Neural progenitor cell (in vitro differentiated cells): ENCODE measurements around the gene NDNF. TPM values are rescaled to one million over a fixed set of nuclear protein-coding genes. Genes with fewer than 3 reads are reported as not detected.

ENCODE experiments used
- DNase-seq: peaks from one replicate; pipeline ENCODE4 v3.0.0-alpha.2; 2016; ENCODE audit warnings: low spot score
- H2AFZ ChIP-seq: fragments of 200-600 bp; sonication (generic); replicated peaks from 2 replicates; pipeline ENCODE4 v1.6.1; 2016; ENCODE audit warnings: antibody characterized with exemption
- H3F3A ChIP-seq: fragments of 200-600 bp; sonication (generic); 2 replicates; pipeline ENCODE4 v1.6.1; 2016; ENCODE audit warnings: antibody characterized with exemption, low read depth
- H3K27ac ChIP-seq: fragments of 200-600 bp; sonication (generic); 2 replicates; pipeline ENCODE4 v1.5.1; 2016; ENCODE audit warnings: mild to moderate bottlenecking
- H3K27me3 ChIP-seq: fragments of 200-600 bp; sonication (generic); 2 replicates; pipeline ENCODE4 v1.6.1; 2016; ENCODE audit warnings: mild to moderate bottlenecking, moderate library complexity
- H3K36me3 ChIP-seq: fragments of 200-600 bp; sonication (generic); 2 replicates; pipeline ENCODE4 v1.5.1; 2016
- H3K4me1 ChIP-seq: fragments of 200-600 bp; sonication (generic); 2 replicates; pipeline ENCODE4 v1.6.1; 2016; ENCODE audit warnings: mixed run types
- H3K4me2 ChIP-seq: fragments of 200-600 bp; sonication (generic); 2 replicates; pipeline ENCODE4 v1.6.1; 2016
- H3K4me3 ChIP-seq: fragments of 200-600 bp; sonication (generic); 2 replicates; pipeline ENCODE4 v1.5.1; 2016
- H3K79me2 ChIP-seq: fragments of 200-600 bp; sonication (generic); 2 replicates; pipeline ENCODE4 v1.6.1; 2016; ENCODE audit warnings: low read depth
- H3K9ac ChIP-seq: fragments of 200-600 bp; sonication (generic); 2 replicates; pipeline ENCODE4 v1.6.1; 2016
- H3K9me3 ChIP-seq: fragments of 200-600 bp; sonication (generic); 2 replicates; pipeline ENCODE4 v1.5.1; 2016; ENCODE audit warnings: low read depth
- H4K20me1 ChIP-seq: fragments of 200-600 bp; sonication (generic); 2 replicates; pipeline ENCODE4 v1.6.1; 2016; ENCODE audit warnings: low read depth
- H3K27ac Mint-ChIP-seq: 3 replicates; pipeline ENCODE4 v1.8.0; 2021; ENCODE audit warnings: mixed read lengths
- H3K27me3 Mint-ChIP-seq: 2 replicates; pipeline ENCODE4 v1.8.0; 2022; ENCODE audit warnings: low read depth, mild to moderate bottlenecking, inconsistent platforms, moderate library complexity, mixed read lengths; ENCODE audit not compliant: insufficient read depth
- H3K36me3 Mint-ChIP-seq: 3 replicates; pipeline ENCODE4 v1.8.0; 2021; ENCODE audit warnings: mixed read lengths
- H3K4me1 Mint-ChIP-seq: 3 replicates; pipeline ENCODE4 v1.8.0; 2021; ENCODE audit warnings: mixed read lengths
- H3K4me3 Mint-ChIP-seq: 3 replicates; pipeline ENCODE4 v1.8.0; 2021; ENCODE audit warnings: mild to moderate bottlenecking, moderate library complexity, mixed read lengths
- H3K9me3 Mint-ChIP-seq: 3 replicates; pipeline ENCODE4 v1.8.0; 2020; ENCODE audit warnings: mixed read lengths
- CTCF ChIP-seq: fragments of 200-600 bp; sonication (generic); IDR thresholded peaks from 2 replicates; pipeline ENCODE4 v1.5.1; 2017; ENCODE audit warnings: antibody characterized with exemption, mild to moderate bottlenecking
- EZH2 ChIP-seq: fragments of 200-600 bp; sonication (generic); IDR thresholded peaks from 2 replicates; pipeline ENCODE4 v1.6.1; 2017; ENCODE audit warnings: antibody characterized with exemption, mild to moderate bottlenecking, moderate library complexity
- EZH2phosphoT487 ChIP-seq: fragments of 200-600 bp; sonication (generic); IDR thresholded peaks from 2 replicates; pipeline ENCODE4 v1.6.1; 2017; ENCODE audit warnings: antibody characterized with exemption
- total RNA-seq: library from RNA; depleted of rRNA; stranded (reverse); fragments of >200 nt; gene quantifications from 2 replicates; pipeline ENCODE4 v1.2.3, GENCODE V29; 2015; ENCODE audit warnings: low replicate concordance

Gene NDNF
- total RNA-seq, 1 donor from 2014 or later: 4.0 TPM

- Histone ChIP-seq H3K27me3 (no peaks in the 10 kb centered on the region), H3K9ac (no peak overlapping the region), H3K9me3 (no peaks in the 10 kb centered on the region), H3F3A (no peaks in the 10 kb centered on the region), H4K20me1 (no peaks in the 10 kb centered on the region), H2AFZ (no peak overlapping the region), H3K27ac (no peak overlapping the region), H3K4me3 (no peak overlapping the region), H3K79me2 (no peaks in the 10 kb centered on the region), H3K36me3 (no peaks in the 10 kb centered on the region), H3K4me1 (peaks cover 5% of the 10 kb centered on the region), H3K4me2 (no peak overlapping the region)
- no peaks in the 10 kb centered on the region for H3K4me1 Mint-ChIP-seq
- no peak overlapping the region for H3K27ac Mint-ChIP-seq
- H3K27me3 Mint-ChIP-seq: peaks cover 2% of the 10 kb centered on the region
- H3K36me3 Mint-ChIP-seq: no peaks in the 10 kb centered on the region
- H3K4me3 Mint-ChIP-seq: no peak overlapping the region
- H3K9me3 Mint-ChIP-seq: no peaks in the 10 kb centered on the region
- no peak for DNase-seq
- TF ChIP-seq EZH2phosphoT487: no peak
- no peak for TF ChIP-seq EZH2
- no peak for TF ChIP-seq CTCF
These were observed 23.9 kb upstream of the NDNF start for GRCh38 chr4:121096191-121096590.

- H3F3A ChIP-seq: no peaks in the 10 kb centered on the region
- no peaks in the 10 kb centered on the region for H4K20me1 ChIP-seq
- H3K4me2 ChIP-seq: no peak overlapping the region
- no peak overlapping the region for H3K9ac ChIP-seq
- H3K27me3 ChIP-seq: no peaks in the 10 kb centered on the region
- H3K27me3 Mint-ChIP-seq: peaks cover 2% of the 10 kb centered on the region
- no peaks in the 10 kb centered on the region for H3K4me1 Mint-ChIP-seq
- no peak overlapping the region for H2AFZ ChIP-seq
- TF ChIP-seq CTCF (no peak), EZH2phosphoT487 (no peak), EZH2 (no peak)
- H3K36me3 ChIP-seq: no peaks in the 10 kb centered on the region
- H3K27ac ChIP-seq: no peak overlapping the region
- no peaks in the 10 kb centered on the region for H3K9me3 ChIP-seq
- H3K36me3 Mint-ChIP-seq: no peaks in the 10 kb centered on the region
- H3K9me3 Mint-ChIP-seq: no peaks in the 10 kb centered on the region
- H3K27ac Mint-ChIP-seq: no peak overlapping the region
- peaks cover 5% of the 10 kb centered on the region for H3K4me1 ChIP-seq
- H3K79me2 ChIP-seq: no peaks in the 10 kb centered on the region
- no peak for DNase-seq
- no peak overlapping the region for H3K4me3 ChIP-seq
- H3K4me3 Mint-ChIP-seq: no peak overlapping the region
These were observed 22.1 kb upstream of the NDNF start for GRCh38 chr4:121094297-121094966.

- H3K27me3 ChIP-seq: no peaks in the 10 kb centered on the region
- H3F3A ChIP-seq: no peaks in the 10 kb centered on the region
- no peak for TF ChIP-seq EZH2
- no peak for TF ChIP-seq EZH2phosphoT487
- no peak for TF ChIP-seq CTCF
- no peak overlapping the region for H3K27ac ChIP-seq
- H4K20me1 ChIP-seq: no peaks in the 10 kb centered on the region
- no peaks in the 10 kb centered on the region for H3K79me2 ChIP-seq
- Mint-ChIP-seq H3K27ac (no peak overlapping the region), H3K4me3 (no peak overlapping the region), H3K27me3 (peaks cover 2% of the 10 kb centered on the region), H3K9me3 (no peaks in the 10 kb centered on the region), H3K4me1 (no peaks in the 10 kb centered on the region), H3K36me3 (no peaks in the 10 kb centered on the region)
- no peak for DNase-seq
- peaks cover 5% of the 10 kb centered on the region for H3K4me1 ChIP-seq
- no peak overlapping the region for H2AFZ ChIP-seq
- no peak overlapping the region for H3K9ac ChIP-seq
- no peak overlapping the region for H3K4me2 ChIP-seq
- H3K36me3 ChIP-seq: no peaks in the 10 kb centered on the region
- H3K4me3 ChIP-seq: no peak overlapping the region
- no peaks in the 10 kb centered on the region for H3K9me3 ChIP-seq
These were observed 20.9 kb upstream of the NDNF start for GRCh38 chr4:121093261-121093660.
